KG1 (cell line): ENCODE data around the gene TSPAN5.

Source experiments
- DNase-seq: peaks from one replicate; lab custom pipeline; 2025; lab: John Stamatoyannopoulos, UW

Gene TSPAN5

GRCh38 chr4:98673288-98673644, 14.9 kb upstream of the TSPAN5 start:
- no peak for DNase-seq

GRCh38 chr4:98672583-98673287, 14.3 kb upstream of the TSPAN5 start:
- DNase-seq = no peak

GRCh38 chr4:98671131-98671530, 12.7 kb upstream of the TSPAN5 start:
- DNase-seq = no peak

GRCh38 chr4:98670186-98670585, 11.8 kb upstream of the TSPAN5 start:
- DNase-seq = no peak

GRCh38 chr4:98669577-98669976, 11.2 kb upstream of the TSPAN5 start:
- no peak for DNase-seq

- DNase-seq = no peak
Observed at GRCh38 chr4:98664959-98665358, 6.5 kb upstream of the TSPAN5 start.

- DNase-seq = peak; percentile 67
Observed at GRCh38 chr4:98663226-98664006, 5.0 kb upstream of the TSPAN5 start.

GRCh38 chr4:98662626-98663225, 4.3 kb upstream of the TSPAN5 start:
- no peak for DNase-seq

- no peak for DNase-seq
Observed at GRCh38 chr4:98662055-98662453, 3.6 kb upstream of the TSPAN5 start.

GRCh38 chr4:98661371-98662054, 3.1 kb upstream of the TSPAN5 start:
- DNase-seq = no peak

- no peak for DNase-seq
Observed at GRCh38 chr4:98659741-98660462, 1.5 kb upstream of the TSPAN5 start.

- no peak for DNase-seq
Observed at GRCh38 chr4:98659106-98659592, 738 bp upstream of the TSPAN5 start.

GRCh38 chr4:98657531-98658286, 702 bp downstream of the TSPAN5 start:
- peak; percentile 40 for DNase-seq

- DNase-seq = no peak
Observed at GRCh38 chr4:98656886-98657285, 1.5 kb downstream of the TSPAN5 start.

GRCh38 chr4:98656443-98656842, 2.0 kb downstream of the TSPAN5 start:
- DNase-seq = no peak

- no peak for DNase-seq
Observed at GRCh38 chr4:98653890-98654867, 4.2 kb downstream of the TSPAN5 start.

GRCh38 chr4:98652996-98653395, 5.4 kb downstream of the TSPAN5 start:
- DNase-seq = no peak

- no peak for DNase-seq
Observed at GRCh38 chr4:98648602-98649001, 9.8 kb downstream of the TSPAN5 start.

GRCh38 chr4:98646422-98646821, 12.0 kb downstream of the TSPAN5 start:
- no peak for DNase-seq

- DNase-seq = no peak
Observed at GRCh38 chr4:98645527-98645926, 12.9 kb downstream of the TSPAN5 start.
